Coronary artery (tissue), 2 donors: ENCODE results near the gene BRICD5.
"Not testable (repeated sequence)": the region's sequence is repeated elsewhere in the genome, so short reads cannot be mapped to it uniquely, and the experiment has no call there.

Experiments
- DNase-seq: peaks from one replicate; pipeline ENCODE4 v3.0.0-alpha.2; 2017; ENCODE audit warnings: low spot score
- H3K27ac ChIP-seq, 2 donors: fragments of 200-600 bp; sonication (generic); one replicate each; pipeline ENCODE4 v1.5.1; 2016 to 2019
- H3K4me3 ChIP-seq: fragments of 200-600 bp; sonication (generic); 2 replicates; pipeline ENCODE4 v1.5.1; 2016; ENCODE audit warnings: mild to moderate bottlenecking, moderate library complexity
- CTCF ChIP-seq: fragments of 200-600 bp; sonication (generic); IDR thresholded peaks from one replicate; pipeline ENCODE4 v1.5.1; 2019; ENCODE audit warnings: antibody characterized with exemption

Gene BRICD5

GRCh38 chr16:2204416-2205103, 6.1 kb downstream of the BRICD5 start:
- DNase-seq = no peak
- Histone ChIP-seq H3K4me3 (peak overlapping the region; percentile 83), H3K27ac (peak overlapping the region; percentile 97)
- no peak for TF ChIP-seq CTCF

GRCh38 chr16:2203119-2203688, 7.5 kb downstream of the BRICD5 start:
- H3K27ac ChIP-seq, H3K4me3 ChIP-seq, DNase-seq: not testable (repeated sequence)

GRCh38 chr16:2200313-2200712, 10.3 kb downstream of the BRICD5 start:
- TF ChIP-seq CTCF = no peak
- Histone ChIP-seq H3K4me3 (no peak overlapping the region), H3K27ac (no peak overlapping the region)
- DNase-seq = no peak

GRCh38 chr16:2199621-2200139, 11.0 kb downstream of the BRICD5 start:
- DNase-seq = no peak
- Histone ChIP-seq H3K27ac (no peak overlapping the region), H3K4me3 (no peak overlapping the region)
- no peak for TF ChIP-seq CTCF

GRCh38 chr16:2199095-2199494, 11.6 kb downstream of the BRICD5 start:
- DNase-seq = no peak
- no peak overlapping the region for H3K27ac ChIP-seq
- H3K4me3 ChIP-seq = no peak overlapping the region
- no peak for TF ChIP-seq CTCF

- no peak overlapping the region for H3K27ac ChIP-seq
- no peak for DNase-seq
- no peak for TF ChIP-seq CTCF
- no peak overlapping the region for H3K4me3 ChIP-seq
Observed at GRCh38 chr16:2198283-2198682, 12.4 kb downstream of the BRICD5 start.

- Histone ChIP-seq H3K27ac (no peak overlapping the region), H3K4me3 (no peak overlapping the region)
- TF ChIP-seq CTCF = no peak
- DNase-seq = no peak
Observed at GRCh38 chr16:2197765-2198164, 12.9 kb downstream of the BRICD5 start.
